DMS114 treated with DMSO at 0.1 percent for 48 hours (cell line): ENCODE results near the gene CDH13.

Experiments used
- DNase-seq: peaks from one replicate; lab custom pipeline; 2025; ENCODE audit not compliant: unreplicated experiment; lab: John Stamatoyannopoulos, UW

Gene CDH13

DNA sequence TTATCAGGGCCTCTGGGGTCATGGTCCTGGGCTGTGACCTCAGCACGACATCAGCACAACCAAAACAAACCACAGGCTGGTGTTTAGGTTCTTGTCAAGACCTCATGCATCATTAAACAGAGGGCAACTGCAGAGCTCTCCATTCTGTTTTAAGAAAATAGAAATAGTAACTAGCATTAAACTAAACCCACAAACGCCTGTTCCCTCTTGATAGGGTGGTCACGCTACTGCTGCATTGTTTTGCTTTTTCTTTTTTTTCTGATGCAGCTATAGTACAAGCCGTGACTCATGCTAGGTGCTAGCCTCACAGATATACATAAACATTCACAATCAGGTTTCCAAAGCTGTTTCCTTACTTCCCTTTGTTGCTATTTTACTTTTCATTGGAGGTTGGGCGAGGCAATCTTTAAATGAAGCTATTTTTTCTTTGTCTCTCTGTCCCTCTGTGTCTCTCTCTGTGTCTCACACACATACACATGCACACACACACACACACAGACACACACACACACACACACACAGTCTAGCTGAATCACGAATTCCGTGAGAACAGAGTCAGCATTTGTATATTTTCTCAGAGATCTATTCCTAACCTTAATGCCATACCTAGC, 310.3 kb downstream of the CDH13 start:
- no peak for DNase-seq

DNA sequence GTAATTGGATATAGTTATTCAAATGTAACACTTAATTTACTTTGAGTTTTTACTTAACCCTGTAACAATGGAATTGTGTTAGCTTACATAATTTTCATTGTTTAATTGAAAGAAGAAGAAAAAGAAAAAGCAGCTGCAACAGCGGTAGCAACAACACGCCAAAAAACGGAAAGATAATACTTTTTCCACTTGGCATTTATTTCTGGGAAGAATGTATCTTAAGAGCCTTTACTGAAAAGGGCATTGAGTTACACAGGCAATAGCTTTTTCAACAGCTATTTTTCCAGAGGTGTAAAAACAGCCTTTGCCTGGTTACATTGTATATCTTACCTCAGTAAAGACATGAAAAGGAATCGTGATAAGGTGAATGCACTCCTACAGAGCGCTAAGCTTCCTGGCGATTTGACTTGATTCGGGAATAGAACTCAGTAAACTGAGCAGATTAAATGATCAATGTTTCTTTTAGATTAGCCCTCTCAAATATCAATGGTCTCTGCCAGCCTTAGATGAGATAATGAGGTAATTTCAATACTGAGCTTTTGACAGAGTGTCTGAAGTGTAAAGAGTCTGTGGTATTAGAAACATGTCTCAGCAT, 311.3 kb downstream of the CDH13 start:
- no peak for DNase-seq

DNA sequence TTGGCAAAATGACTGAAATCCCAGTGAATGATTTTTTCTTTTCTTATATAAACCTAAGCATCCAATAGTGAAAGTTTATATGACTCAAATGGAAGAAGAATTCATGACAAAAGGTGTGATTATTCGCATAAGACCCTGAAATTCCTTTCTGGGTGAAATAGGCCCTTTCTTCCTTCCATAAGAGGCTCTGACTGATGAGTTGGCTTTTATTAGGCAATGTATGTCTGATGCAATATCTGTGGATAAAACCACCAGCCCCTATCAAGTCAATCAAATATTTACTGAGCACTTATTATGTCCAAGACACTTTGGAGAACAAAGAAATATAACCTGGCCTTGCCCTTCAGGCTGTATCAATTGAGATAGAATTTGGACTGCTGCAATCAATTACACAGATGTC, 316.6 kb downstream of the CDH13 start:
- DNase-seq = no peak

DNA sequence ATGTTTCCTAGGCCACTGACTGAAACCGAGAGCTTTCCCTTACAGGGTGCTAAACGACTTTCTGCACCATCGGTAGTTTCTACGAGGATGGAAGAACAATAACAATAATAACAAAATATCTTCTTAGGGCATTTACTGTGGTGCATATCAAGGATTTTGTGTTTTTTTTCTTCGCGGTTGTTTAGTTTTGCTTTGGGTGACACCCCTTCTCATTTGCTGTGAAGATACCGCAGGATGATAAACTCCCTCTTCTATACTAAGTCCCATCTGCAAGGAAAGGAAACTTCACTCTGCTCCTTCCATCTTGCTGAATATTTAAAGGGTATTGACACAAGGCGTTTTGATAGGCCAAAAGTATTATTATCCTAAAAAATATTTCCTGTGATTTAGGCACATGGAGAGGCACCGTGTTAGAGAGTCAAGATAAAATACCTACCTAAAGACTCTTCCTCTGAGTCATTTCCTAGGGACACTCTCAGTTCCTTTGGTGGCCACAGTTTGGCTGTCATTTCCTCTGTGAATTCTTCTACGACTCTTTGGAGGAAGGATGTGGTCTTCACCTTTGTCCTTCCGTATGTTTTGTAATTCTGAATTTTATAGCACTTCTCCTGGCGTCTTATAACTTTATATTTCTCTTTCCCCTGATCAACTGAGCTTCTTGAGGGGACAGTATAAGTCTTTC, 318.8 kb downstream of the CDH13 start:
- DNase-seq = no peak

DNA sequence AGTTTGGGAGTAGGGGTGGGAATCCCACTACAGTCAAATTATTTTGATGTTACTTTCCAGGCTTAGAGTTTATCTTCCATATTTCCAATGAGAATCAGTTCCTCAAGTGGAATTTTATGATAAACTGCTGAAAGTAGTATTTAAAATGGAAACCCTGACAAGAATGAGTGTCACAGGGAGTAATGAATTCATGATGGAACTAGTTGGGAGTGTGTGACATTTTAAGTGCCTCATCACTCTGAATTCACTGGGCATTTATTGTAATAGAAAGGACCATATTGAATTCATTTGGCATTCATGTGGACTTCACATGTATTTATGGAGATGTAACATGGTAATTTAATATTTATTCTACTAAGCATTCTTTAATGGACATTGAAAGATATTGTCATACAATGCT, 320.9 kb downstream of the CDH13 start:
- DNase-seq = no peak

GRCh38 chr16:82949016-82949415, 322.2 kb downstream of the CDH13 start:
- DNase-seq = no peak

DNA sequence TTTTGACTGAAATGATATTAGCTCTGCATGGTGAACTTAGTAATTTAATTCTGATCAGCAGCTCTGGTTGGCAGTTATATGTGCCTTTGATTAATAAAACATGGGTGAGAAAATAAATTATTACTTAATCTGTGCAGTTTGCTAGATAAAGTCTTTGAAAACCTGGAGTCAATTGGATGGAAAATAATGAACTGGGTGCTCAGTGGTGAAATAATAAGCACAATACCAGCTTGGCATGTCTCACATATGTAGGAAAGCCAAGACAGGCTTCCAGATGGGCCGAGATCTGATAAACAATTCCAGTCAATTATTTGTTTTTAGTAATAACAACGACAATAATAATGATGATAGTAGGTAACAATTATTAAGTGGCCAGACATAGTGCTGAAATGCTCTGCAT, 326.7 kb downstream of the CDH13 start:
- no peak for DNase-seq

DNA sequence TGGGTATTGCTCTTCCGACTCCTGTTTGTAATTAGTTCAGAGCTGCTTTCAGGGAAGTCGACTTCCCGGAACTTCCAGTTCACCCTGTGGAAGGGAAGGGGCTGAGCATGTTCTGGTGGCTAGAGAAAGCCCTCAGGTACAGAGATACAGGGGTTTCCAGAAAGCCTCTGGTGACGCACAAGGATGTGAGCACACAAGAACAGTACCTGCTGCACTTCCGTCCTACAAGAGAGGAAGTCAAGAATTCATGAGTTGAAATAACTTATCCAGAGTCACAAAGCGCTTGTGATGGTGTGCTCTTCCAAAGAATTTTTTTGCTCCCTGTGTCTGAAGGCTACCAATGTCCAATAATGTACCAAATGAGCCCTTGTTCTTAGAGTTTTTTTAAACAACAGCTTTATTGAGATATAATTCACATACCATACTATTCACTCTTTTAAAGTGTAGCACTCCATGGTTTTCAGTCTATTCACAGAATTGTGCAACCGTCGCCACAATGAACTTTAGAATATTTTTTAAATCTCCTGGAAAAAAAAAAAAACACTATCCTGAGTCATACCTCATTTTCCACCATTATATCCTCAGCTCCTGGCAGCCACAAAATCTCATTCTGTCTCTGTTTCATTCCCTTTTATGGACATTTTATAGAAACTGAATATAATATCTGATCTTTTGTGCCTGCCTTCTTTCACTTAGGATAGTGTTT, 327.6 kb downstream of the CDH13 start:
- no peak for DNase-seq

- no peak for DNase-seq
Observed at GRCh38 chr16:82955741-82956348, 329.1 kb downstream of the CDH13 start.

GRCh38 chr16:82957212-82957611, 330.4 kb downstream of the CDH13 start:
- DNase-seq = no peak

DNA sequence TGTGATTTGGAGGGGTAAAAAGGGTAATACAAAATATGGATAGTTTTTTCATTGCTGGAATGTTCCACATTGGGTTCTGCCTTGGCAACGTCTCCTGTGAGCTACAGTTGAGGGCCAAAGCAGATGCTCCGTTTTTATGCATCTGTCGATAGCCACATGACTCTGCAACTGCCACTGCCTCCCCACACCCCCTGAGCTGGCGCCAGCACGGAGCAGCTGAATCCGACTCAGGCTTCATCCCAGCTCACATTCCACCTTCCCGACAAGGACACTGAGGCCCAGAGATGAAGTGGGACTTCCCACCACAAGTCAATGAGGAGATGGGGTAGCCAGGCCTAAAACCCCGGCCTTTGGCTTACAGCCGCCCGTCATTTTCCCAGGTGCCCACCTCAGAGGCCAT, 334.1 kb downstream of the CDH13 start:
- DNase-seq = no peak

GRCh38 chr16:82963653-82964052, 336.9 kb downstream of the CDH13 start:
- DNase-seq = no peak

GRCh38 chr16:82965808-82966207, 339.0 kb downstream of the CDH13 start:
- no peak for DNase-seq

- DNase-seq = no peak
Observed at GRCh38 chr16:82967424-82967823, 340.7 kb downstream of the CDH13 start.

DNA sequence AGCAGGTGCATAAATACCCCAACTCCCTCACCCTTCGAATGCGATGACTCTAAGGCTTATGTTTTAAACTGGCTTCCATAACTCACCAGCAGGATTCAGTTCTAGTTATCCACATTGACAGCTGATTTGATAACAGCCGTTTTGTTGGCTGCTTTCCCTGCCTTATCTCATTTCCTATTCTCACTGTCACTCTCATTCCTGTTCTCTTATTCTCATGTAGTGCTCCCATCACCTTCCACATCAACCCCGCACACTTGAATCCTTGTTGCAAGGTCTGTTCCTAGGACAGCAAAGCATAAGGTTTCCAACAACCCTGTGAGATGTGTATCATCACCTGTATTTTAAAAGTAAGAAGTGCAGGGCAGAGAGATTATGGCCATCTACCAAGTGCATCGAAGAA, 344.4 kb downstream of the CDH13 start:
- DNase-seq = no peak

- no peak for DNase-seq
Observed at GRCh38 chr16:82972331-82972919, 345.7 kb downstream of the CDH13 start.

GRCh38 chr16:82979406-82980111, 352.8 kb downstream of the CDH13 start:
- DNase-seq = no peak

DNA sequence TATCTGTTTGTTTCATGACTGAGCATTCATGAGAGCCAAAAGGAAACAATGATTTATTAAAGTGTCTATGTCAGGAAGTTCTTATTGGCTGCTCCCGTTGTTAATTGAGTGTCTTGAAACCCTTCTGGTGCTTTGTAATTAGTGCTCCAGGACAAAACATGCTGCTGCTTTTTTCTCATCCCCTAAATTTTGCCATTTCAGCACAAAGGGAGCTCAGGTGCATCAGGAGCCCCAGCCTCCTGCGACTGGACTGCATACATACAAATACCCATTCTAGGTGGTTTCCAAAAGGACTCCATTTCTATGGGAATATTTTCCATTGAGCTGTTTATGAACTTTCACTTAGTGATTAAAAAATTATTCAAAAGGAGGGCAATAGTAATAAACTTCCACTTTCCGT, 354.0 kb downstream of the CDH13 start:
- no peak for DNase-seq

DNA sequence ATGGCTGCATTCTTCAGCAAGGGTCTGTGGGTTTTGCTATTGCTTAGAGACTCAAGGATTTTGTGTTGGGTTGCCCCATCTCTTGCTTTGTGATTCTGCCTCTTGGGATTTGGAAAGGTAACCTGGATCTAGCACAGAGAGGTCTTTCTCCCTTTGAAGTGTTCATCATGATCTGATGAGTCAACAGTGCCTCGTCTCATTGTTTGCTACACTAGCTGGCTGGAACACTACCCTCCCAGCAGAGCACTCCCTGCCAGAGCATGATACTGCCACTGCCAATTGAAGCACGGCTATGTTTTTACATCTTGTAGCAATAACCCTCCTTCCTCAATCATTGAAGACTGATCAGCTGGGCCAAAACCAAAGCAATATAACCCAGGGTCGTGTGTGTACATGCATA, 361.0 kb downstream of the CDH13 start:
- DNase-seq = no peak

DNA sequence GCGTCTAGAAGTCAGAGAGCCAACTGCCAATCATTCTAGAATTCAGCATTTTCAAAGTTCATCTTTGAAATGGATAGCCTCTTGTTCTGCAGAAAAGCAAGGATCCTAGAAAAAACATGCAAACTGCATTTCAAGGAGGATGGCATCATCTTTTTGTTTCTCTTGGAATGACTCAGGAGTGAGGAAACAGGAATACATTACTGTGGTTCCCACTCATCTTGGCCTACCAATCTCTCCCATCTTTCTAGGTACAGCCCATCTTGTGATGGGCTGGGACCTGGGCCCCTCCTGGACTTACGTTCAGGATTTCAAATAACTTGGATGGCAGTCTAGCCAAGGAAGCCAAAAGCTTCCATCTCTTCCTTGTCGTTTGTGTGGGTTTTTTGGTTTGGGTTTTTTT, 363.4 kb downstream of the CDH13 start:
- no peak for DNase-seq

DNA sequence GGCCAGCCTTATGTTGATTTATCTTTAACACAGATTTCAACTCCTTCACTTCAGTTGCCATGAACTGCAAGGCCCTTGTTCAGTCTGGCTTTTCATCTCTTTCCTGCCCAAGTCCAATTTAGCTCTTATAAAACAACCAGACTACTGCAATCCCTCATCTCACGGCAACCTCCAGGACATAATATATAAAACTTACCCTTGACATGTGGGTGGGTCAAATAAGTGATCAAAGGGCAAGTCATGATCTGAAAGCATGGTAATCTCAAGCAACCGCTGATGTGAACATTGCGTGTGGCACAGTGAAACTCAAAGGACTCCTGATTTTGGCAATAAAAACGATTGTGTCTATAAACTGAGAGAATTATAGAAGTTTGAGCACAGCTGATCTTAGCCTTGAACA, 364.6 kb downstream of the CDH13 start:
- no peak for DNase-seq
